ENCODE data around the gene WHAMM.

GRCh38 chr15:82832601-82833361, 23.4 kb downstream of the WHAMM start:
- TF ChIP-seq CTCF (conservative IDR thresholded peaks at IDR 0.05; ENCODE audit: low read depth, low read length), result no peak
- no peak for TF ChIP-seq MAZ (IDR thresholded peaks at IDR 0.05; ENCODE audit: borderline replicate concordance, low read depth, low read length)
- TF ChIP-seq POLR2A (IDR thresholded peaks at IDR 0.05; ENCODE audit: low read depth, low read length), result no peak
- TF ChIP-seq RFX5 (IDR thresholded peaks at IDR 0.05; ENCODE audit: low read depth, low read length), result no peak
